Measurements from ENCODE around the gene YPEL2.

The YPEL2 gene

GRCh38 chr17:59434429-59434828, 103.0 kb downstream of the YPEL2 start:
- no peak for DNase-seq

DNA sequence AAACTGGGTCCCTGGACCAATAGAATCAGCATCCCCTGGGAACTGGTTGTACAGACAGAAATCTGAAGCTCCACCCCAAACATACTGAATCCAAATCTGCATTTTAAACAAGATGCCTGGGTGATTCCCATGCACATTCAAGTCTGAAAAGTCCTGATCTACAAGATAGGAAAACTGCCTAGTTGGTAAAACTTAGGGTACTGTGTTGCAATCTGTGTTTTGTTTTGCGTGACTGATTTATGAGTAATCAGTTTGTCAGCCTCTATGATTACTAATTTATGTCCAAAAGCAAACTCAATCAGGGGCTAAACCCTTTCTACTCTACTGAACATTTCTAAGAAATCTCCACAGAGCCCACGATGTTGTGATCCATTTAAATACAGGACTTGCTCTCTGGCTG, 103.8 kb downstream of the YPEL2 start:
- peak; percentile 87 to 89 for DNase-seq

DNA sequence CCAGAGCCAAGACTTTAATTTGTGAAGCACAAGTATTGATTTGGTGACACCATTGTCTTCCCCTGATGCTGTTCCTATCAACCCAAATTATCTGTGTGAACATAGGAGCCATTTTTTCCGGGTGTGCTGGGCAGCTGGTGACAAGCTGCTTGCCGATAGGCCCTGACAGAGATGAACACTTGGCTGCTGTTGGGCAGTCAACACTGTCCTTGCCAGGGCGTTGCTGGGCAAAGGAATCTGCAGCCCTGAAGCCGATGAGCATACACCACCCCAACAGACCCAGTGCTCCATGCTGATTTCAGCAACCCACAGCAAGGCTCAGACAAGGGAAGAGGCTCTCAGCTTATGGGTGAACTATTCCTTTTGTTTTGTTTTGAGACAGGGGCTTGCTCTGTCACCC, 105.4 kb downstream of the YPEL2 start:
- no peak for DNase-seq

DNA sequence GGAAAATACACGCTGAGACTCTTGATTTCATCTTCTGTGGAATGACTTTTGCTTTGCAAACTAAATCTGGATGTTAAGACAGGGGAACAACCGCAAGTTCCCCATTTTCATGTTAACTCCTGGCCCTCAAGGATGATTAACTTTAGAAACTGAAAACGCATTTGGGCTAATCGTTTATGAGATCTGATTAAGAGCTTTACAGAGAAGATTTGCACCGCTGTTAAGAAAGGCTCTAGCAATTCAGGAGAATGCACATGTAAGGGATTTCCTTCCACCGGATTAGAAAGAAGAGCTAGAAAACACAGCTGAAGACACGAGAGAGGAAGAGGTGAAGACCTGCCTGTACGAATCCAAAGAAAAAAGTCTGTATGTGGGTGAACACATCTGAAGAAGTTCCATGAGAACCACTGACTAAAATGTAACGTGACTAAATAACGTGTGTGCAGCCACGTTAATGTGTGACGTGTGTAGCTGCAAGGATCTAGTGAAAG, 106.4 kb downstream of the YPEL2 start:
- DNase-seq, result peak; percentile 84 to 87

GRCh38 chr17:59439262-59439661, 107.8 kb downstream of the YPEL2 start:
- DNase-seq, result no peak

GRCh38 chr17:59439741-59440211, 108.3 kb downstream of the YPEL2 start:
- no peak for DNase-seq

DNA sequence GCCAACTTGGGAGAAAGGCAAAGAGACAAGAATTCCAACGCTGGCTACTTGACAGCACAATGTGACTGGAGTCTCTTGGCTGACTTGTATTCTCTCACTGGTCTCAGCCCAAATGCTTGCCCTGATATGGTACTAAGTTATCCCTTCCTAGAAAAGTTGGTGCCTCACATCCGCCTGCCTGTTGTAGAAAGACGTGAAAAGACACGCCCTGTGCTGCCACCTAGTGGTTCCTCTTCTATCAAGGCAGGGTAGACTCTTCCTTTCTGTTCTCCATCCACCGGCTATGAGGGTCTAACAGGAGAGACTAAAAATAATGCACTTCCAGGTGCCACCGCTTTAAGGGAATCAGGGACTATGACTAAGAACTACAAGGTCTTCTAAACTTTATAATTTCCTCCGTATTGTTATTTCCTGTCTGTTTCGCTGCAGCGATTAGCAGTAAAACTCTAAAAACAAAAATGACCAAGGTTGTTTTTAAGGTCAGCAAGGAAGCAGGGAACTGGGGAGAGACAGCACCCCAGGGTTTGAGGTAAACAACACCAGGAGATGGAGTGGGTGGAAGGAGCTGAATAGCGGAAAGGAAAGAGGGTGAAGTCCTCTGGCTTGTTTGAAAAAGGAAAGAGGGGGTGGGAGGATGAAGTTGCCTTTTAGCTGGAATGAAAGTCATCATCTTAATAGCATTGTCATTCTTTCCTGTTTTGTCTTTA, 109.5 kb downstream of the YPEL2 start:
- peak; percentile 71 to 96 for DNase-seq

DNA sequence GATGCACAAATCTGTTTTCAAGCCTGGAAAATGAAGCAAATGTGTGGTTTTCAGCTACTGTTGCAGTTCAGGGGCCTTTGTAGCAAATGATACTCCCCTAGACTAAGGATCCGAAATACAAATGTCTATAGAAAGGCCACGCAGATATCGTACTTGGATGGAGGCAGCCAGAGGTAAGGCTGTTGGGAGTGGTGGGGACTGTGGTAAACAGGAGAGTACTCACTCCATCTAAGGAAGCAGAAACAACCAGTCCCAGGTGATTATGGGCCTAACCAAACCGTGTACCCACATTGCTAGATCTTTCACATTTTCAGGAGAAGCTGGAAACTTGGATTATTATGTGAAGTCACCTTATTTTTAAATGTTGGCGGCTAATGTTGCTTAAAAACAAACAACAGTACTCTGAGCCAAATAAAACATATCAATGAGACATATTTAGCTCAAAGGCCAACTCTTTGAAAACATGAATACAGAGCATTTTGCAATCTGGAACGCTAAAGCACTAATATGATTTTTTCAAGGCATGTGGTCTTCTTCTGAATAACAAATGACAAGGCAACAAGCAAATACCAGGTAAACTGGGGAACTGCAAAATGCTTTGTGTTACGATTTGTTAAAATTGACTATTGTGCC, 110.1 kb downstream of the YPEL2 start:
- DNase-seq, result no peak

DNA sequence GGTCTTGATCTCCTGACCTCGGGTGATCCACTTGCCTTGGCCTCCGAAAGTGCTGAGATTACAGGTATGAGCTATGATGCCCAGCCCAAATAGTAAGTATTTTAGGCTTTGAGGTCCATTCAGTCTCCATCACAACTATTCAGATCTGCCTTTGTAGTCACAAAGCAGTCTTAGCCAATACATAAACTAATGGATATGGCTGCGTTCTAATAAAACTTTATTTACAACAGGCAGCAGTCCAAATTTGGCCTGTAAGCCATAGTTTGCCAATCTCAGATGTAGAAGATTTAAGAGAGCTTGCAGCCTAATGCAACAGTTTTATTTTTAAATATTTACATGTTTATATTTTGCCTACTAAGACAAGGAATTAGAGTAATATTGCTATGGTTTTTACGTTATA, 111.7 kb downstream of the YPEL2 start:
- no peak for DNase-seq
